Tibial nerve (tissue), 4 donors: ENCODE data around the gene CNOT1. TPM values are rescaled to one million over a fixed set of nuclear protein-coding genes. Genes with fewer than 3 reads are reported as not detected.

Experiments used
- DNase-seq, 2 donors: peaks; one replicate each; pipeline ENCODE4 v3.0.0-alpha.2; 2019; ENCODE audit warnings: low spot score in 2 of 2
- H3K27ac ChIP-seq, 4 donors: fragments of 200-600 bp; sonication (generic) in 3 of 4; one replicate each; pipeline ENCODE4 v1.5.1; 2017 to 2019; ENCODE audit warnings: mild to moderate bottlenecking in 1 of 4
- H3K27me3 ChIP-seq, 2 donors: fragments of 200-600 bp; sonication (generic) in 1 of 2; one replicate each; pipeline versions ENCODE4 v1.5.1 to v1.6.0; 2017 to 2019
- H3K36me3 ChIP-seq, 3 donors: fragments of 200-600 bp; sonication (generic); one replicate each; pipeline ENCODE4 v1.5.1; 2018 to 2019
- H3K4me1 ChIP-seq, 4 donors: fragments of 200-600 bp; sonication (generic) in 3 of 4; one replicate each; pipeline ENCODE4 v1.5.1; 2017 to 2019
- H3K4me3 ChIP-seq, 4 donors: fragments of 200-600 bp; sonication (generic) in 3 of 4; one replicate each; pipeline ENCODE4 v1.5.1; 2017 to 2019; ENCODE audit warnings: mild to moderate bottlenecking in 1 of 4, moderate library complexity in 1 of 4
- H3K9me3 ChIP-seq, 4 donors: fragments of 200-600 bp; sonication (generic) in 3 of 4; one replicate each; pipeline ENCODE4 v1.5.1; 2017 to 2019
- CTCF ChIP-seq, 5 experiments: fragments of 200-600 bp in 3 of 5; fragments of 450-650 bp in 2 of 5; sonication (generic) in 3 of 5; IDR thresholded peaks; one replicate each; pipeline ENCODE4 v1.5.1; 2016 to 2019; ENCODE audit warnings: antibody characterized with exemption in 5 of 5, mild to moderate bottlenecking in 3 of 5, moderate library complexity in 2 of 5
- EP300 ChIP-seq, 2 donors: sonication (generic); formaldehyde crosslinking; IDR thresholded peaks; one replicate each; pipeline ENCODE4 v1.6.1; 2017; ENCODE audit warnings: antibody characterized with exemption in 2 of 2, mild to moderate bottlenecking in 1 of 2
- POLR2A ChIP-seq, 2 donors: fragments of 450-650 bp; IDR thresholded peaks; one replicate each; pipeline ENCODE4 v1.6.1; 2017; ENCODE audit warnings: antibody characterized with exemption in 2 of 2, mild to moderate bottlenecking in 2 of 2, moderate library complexity in 2 of 2
- WGBS, 2 donors: methylation state at CpG; one replicate each; pipeline ENCODE4 v1.1.5; 2018; 5-methylcytosine and 5-hydroxymethylcytosine counted together
- total RNA-seq, 4 donors: library from RNA; depleted of rRNA; stranded (reverse); fragments of >200 nt; gene quantifications; one replicate each; pipeline ENCODE4 v1.1.0, GENCODE V29; 2016

Gene CNOT1
- total RNA-seq, 4 donors from 2014 or later, result 80.8 to 122 (median 105) TPM

- Histone ChIP-seq H3K9me3 (no peaks in the 10 kb centered on the region), H3K36me3 (peaks cover 7 to 100% (median 45%) of the 10 kb centered on the region in 3 donors), H3K27ac (no peak overlapping the region), H3K4me1 (no peaks in the 10 kb centered on the region), H3K27me3 (no peaks in the 10 kb centered on the region), H3K4me3 (no peak overlapping the region)
- no peak for TF ChIP-seq POLR2A (IDR thresholded peaks at IDR 0.05)
- no peak for DNase-seq
- WGBS, 2 donors, result 89 to 91% methylated on average over 5 of the region's 5 CpGs
Observed at GRCh38 chr16:58536278-58536677, 93.3 kb downstream of the CNOT1 start.

GRCh38 chr16:58535100-58535499 is 94.5 kb downstream of the CNOT1 start:
- H3K27ac ChIP-seq, result no peak overlapping the region
- 92 to 95% methylated on average over 3 of the region's 3 CpGs for WGBS, 2 donors
- no peak for TF ChIP-seq POLR2A (IDR thresholded peaks at IDR 0.05)
- no peak for TF ChIP-seq EP300 (IDR thresholded peaks at IDR 0.05)
- TF ChIP-seq CTCF (IDR thresholded peaks at IDR 0.05), result no peak
- no peak overlapping the region for H3K4me3 ChIP-seq
- peaks cover 7 to 100% (median 55%) of the 10 kb centered on the region in 3 donors for H3K36me3 ChIP-seq
- DNase-seq, result no peak
- H3K4me1 ChIP-seq, result no peaks in the 10 kb centered on the region
- no peaks in the 10 kb centered on the region for H3K27me3 ChIP-seq
- no peaks in the 10 kb centered on the region for H3K9me3 ChIP-seq

- peaks cover 7 to 100% (median 48%) of the 10 kb centered on the region in 3 donors for H3K36me3 ChIP-seq
- H3K4me1 ChIP-seq, result no peaks in the 10 kb centered on the region
- 91 to 95% methylated on average over 14 of the region's 14 CpGs for WGBS, 2 donors
- DNase-seq, result no peak
- no peaks in the 10 kb centered on the region for H3K9me3 ChIP-seq
- TF ChIP-seq CTCF (IDR thresholded peaks at IDR 0.05), result no peak
- no peak for TF ChIP-seq POLR2A (IDR thresholded peaks at IDR 0.05)
- TF ChIP-seq EP300 (IDR thresholded peaks at IDR 0.05), result no peak
- no peak overlapping the region for H3K27ac ChIP-seq
- no peaks in the 10 kb centered on the region for H3K27me3 ChIP-seq
- H3K4me3 ChIP-seq, result no peak overlapping the region
Observed at GRCh38 chr16:58533751-58534470, 95.7 kb downstream of the CNOT1 start.

GRCh38 chr16:58532414-58532813 is 97.2 kb downstream of the CNOT1 start:
- H3K27ac ChIP-seq, result no peak overlapping the region
- DNase-seq, result no peak
- H3K4me3 ChIP-seq, result no peak overlapping the region
- 87 to 96% methylated on average over 3 of the region's 3 CpGs for WGBS, 2 donors
- peaks cover 3 to 100% (median 39%) of the 10 kb centered on the region in 3 donors for H3K36me3 ChIP-seq
- no peaks in the 10 kb centered on the region for H3K4me1 ChIP-seq
- H3K27me3 ChIP-seq, result no peaks in the 10 kb centered on the region
- no peaks in the 10 kb centered on the region for H3K9me3 ChIP-seq
- no peak for TF ChIP-seq POLR2A (IDR thresholded peaks at IDR 0.05)

- H3K4me3 ChIP-seq, result no peak overlapping the region
- no peak for TF ChIP-seq EP300 (IDR thresholded peaks at IDR 0.05)
- TF ChIP-seq POLR2A (IDR thresholded peaks at IDR 0.05), result no peak
- TF ChIP-seq CTCF (IDR thresholded peaks at IDR 0.05), result no peak
- H3K4me1 ChIP-seq, result no peaks in the 10 kb centered on the region
- H3K27me3 ChIP-seq, result no peaks in the 10 kb centered on the region
- no peaks in the 10 kb centered on the region for H3K9me3 ChIP-seq
- WGBS, 2 donors, result 90 to 92% methylated on average over 5 of the region's 5 CpGs
- no peak for DNase-seq
- H3K36me3 ChIP-seq, result peaks cover 3 to 100% (median 46%) of the 10 kb centered on the region in 3 donors
- H3K27ac ChIP-seq, result no peak overlapping the region
Observed at GRCh38 chr16:58530179-58530578, 99.4 kb downstream of the CNOT1 start.

- no peak overlapping the region for H3K27ac ChIP-seq
- H3K36me3 ChIP-seq, result peaks cover 3 to 73% (median 51%) of the 10 kb centered on the region in 3 donors
- H3K4me1 ChIP-seq, result peaks cover 0 to 13% (median 6%) of the 10 kb centered on the region in 4 donors
- H3K4me3 ChIP-seq, result no peak overlapping the region
- no peaks in the 10 kb centered on the region for H3K9me3 ChIP-seq
- no peaks in the 10 kb centered on the region for H3K27me3 ChIP-seq
- DNase-seq, result no peak
- no peak for TF ChIP-seq POLR2A (IDR thresholded peaks at IDR 0.05)
- no peak for TF ChIP-seq CTCF (IDR thresholded peaks at IDR 0.05)
- no peak for TF ChIP-seq EP300 (IDR thresholded peaks at IDR 0.05)
Observed at GRCh38 chr16:58519707-58520106, 109.9 kb downstream of the CNOT1 start.
